ENCODE measurements around the gene NXF3.
"Not testable (repeated sequence)": the region's sequence is repeated elsewhere in the genome, so short reads cannot be mapped to it uniquely, and the experiment has no call there.

Gene NXF3

DNA sequence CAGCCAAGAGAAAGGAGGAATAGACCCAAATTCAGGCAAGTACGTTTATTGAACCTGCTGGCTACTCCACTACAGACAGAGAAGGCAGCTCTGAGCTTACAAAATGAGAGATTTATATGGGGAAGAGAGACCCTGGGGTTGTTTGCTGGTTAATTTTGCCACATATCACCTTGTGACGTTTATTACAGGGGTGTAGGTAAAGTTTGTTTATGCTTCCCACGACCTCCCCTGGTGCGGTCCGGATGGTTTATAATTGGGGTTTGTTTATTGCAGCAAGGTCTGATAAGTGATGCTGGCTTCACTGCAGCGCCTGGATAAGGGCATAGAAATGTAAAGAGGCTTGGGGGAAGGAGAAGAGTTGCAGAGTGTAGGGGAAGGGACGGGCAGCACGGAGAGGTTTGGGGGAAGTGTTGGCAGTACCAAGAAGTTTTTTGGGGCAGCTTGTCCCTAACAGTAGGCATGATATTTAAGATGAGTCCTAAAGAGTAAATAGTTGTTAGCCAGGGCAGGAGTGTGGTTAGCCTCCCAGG lies 41.6 kb downstream of the NXF3 start:
- no peak for DNase-seq (ENCODE audit: low read depth, low spot score)

GRCh38 chrX:103033371-103033770 lies 59.6 kb downstream of the NXF3 start:
- DNase-seq (ENCODE audit: low read depth, low spot score): not testable (repeated sequence)

Measured in activated naive CD8-positive, alpha-beta T cell treated with anti-CD3 and anti-CD28 coated beads, Interleukin-2, amount 50 U/mL, for 16 hours (primary cell).